ENCODE measurements around the gene RRP9.
A peak's percentile ranks its signal among the peaks of the same experiment; 100 is the strongest.
"Not testable (repeated sequence)": the region's sequence is repeated elsewhere in the genome, so short reads cannot be mapped to it uniquely, and the experiment has no call there.

The RRP9 gene, protein sequence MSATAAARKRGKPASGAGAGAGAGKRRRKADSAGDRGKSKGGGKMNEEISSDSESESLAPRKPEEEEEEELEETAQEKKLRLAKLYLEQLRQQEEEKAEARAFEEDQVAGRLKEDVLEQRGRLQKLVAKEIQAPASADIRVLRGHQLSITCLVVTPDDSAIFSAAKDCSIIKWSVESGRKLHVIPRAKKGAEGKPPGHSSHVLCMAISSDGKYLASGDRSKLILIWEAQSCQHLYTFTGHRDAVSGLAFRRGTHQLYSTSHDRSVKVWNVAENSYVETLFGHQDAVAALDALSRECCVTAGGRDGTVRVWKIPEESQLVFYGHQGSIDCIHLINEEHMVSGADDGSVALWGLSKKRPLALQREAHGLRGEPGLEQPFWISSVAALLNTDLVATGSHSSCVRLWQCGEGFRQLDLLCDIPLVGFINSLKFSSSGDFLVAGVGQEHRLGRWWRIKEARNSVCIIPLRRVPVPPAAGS

DNA sequence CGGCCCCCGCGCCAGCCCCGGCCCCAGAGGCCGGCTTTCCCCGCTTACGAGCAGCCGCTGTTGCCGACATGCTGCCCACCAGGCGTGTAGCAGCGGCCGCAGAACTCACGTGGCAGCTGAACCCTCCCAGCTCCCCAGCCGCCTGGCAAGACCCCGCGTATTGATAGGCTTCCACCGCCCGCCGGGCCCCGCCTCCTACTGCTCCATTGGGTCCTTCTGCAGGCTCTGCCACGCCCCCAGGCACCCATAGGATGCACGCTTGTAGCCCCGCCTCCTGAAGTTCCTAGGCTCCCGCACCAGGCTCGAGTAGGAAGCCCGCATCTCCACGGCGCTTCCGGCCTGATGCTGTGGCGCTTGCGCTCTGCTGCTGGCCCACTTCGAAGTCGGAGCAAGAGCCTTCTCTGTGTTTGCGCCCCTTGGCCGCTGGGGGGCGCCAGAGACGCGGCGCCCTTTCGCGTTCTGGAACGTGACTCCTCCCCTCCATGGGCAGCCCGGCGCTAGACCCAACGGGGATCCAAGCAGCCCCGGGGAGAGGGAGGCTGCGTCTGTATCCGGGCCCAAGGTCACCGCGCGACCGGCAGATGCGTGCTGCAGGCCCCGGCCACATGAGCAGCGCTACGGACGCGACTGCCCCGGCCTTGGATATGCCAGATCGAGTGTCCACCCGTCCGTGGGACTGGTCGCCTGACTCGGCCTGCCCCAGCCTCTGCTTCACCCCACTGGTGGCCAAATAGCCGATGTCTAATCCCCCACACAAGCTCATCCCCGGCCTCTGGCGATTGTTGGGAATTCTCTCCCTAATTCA lies at the start of gene RRP9, which contains the start of gene PARP3:
RRP9 (minus strand) TSS at position 107 of the 805 bp plus-strand sequence; CDS start at position 70, 37 bp downstream.
PARP3 (plus strand) TSS at position 566 of the 805 bp plus-strand sequence. CDS start 993 bp downstream, outside the sequence.
- peak; percentile 100 for DNase-seq (ENCODE audit: low spot score)

DNA sequence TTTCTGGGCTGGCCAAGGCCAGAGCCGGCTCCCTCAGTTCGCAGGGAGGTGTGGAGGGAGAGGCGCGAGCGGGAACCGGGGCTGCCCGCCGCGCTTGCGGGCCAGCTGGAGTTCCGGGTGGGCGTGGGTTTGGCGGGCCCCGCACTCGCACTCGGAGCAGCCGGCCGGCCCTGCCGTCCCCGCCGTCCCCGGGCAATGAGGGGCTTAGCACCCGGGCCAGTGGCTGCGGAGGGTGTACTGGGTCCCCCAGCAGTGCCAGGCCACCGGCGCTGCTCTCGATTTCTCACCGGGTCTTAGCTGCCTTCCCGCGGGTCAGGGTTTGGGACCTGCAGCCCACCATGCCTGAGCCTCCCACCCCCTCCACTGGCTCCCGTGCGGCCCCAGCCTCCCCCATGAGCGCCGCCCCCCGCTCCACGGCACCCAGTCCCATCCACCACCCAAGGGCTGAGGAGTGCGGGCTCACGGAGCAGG lies 48.8 kb upstream of the RRP9 start:
- DNase-seq (ENCODE audit: low spot score): not testable (repeated sequence)

DNA sequence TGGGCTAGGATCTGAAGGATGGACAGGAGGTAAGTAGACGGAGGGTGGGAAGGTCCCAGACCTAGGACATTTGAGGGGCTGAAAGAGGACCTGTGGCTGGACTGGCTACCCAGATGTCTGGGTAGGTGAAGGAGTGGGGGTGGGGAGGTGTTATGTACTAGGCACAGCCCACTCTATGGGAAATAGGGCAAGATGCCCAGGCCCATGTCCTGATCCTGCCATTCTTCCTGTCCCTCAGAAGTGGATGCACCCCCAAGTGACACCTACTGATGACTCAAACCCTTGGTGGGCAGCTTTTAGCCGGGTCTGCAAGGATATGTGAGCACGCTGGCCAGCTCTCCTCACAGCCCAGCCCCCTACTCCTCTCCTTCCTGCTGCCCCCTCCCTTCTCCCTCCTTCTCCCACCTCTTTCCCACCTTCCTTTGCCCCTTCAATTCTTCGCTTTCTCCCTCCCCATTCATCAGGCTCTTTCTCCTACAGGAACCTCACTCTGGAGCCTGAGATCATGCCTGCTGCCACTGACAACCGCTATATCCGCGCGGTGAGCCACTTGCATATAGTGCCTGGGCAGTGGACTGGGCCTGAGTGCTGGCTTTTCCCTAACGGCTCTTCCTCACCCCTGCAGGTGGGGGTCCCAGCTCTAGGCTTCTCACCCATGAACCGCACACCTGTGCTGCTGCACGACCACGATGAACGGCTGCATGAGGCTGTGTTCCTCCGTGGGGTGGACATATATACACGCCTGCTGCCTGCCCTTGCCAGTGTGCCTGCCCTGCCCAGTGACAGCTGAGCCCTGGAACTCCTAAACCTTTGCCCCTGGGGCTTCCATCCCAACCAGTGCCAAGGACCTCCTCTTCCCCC lies 46.8 kb upstream of the RRP9 start:
- DNase-seq (ENCODE audit: low spot score): no peak

DNA sequence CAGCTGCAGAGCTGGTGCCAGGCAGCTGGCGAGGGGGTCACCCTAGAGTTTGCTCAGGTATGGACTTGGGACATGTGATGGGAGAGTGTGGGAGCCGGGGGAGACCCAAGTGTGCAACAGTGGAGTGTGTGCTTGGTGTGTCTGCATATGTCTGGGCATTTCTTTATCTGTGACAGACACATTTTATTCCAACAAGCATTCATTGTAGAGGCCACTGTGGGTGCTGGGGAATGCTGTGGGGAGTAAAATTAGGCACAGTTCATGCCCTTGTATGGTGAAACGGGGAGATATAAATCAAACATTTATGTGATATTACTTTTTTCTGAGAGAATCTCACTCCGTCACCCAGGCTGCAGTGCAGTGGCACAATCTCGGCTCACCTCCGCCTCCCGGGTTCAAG lies 45.9 kb upstream of the RRP9 start:
- no peak for DNase-seq (ENCODE audit: low spot score)

DNA sequence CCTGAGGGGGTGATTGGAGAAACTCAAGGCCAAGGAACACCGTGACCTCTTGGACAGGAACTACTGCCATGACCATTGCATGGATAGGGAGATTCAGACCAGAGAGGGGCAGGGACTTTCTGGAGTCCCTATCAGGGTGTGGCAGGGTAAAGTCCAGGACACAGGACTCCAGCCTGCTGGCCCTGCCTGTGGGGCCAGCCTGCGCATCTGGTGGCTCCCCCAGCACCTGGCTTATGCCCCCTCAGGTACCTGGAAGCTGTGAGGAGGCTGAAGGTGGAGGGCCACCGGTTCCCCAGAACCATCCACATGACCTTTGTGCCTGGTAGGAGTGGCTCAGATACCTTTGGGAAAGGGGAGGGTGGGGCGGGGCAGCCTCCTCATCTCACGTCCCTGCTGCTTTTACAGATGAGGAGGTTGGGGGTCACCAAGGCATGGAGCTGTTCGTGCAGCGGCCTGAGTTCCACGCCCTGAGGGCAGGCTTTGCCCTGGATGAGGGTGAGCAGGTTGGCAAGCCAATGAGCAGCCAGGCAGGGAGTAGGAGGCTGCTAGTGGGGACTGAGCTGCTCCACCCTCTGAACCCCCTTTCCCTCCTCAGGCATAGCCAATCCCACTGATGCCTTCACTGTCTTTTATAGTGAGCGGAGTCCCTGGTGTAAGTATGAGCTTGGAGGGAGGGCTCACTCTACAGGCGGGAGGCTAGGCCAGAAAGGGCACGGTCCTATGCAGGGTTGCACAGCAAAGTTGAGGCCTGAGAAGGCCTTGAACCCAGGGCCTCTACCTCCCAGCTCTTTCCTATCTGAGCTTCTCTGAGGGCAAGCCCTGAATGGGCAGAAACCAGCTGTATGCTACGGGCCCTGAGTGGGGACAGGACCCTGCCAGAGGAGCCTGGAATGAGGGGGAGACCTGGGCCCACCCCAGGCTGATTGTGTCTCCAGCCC lies 44.6 kb upstream of the RRP9 start:
- no peak for DNase-seq (ENCODE audit: low spot score)

DNA sequence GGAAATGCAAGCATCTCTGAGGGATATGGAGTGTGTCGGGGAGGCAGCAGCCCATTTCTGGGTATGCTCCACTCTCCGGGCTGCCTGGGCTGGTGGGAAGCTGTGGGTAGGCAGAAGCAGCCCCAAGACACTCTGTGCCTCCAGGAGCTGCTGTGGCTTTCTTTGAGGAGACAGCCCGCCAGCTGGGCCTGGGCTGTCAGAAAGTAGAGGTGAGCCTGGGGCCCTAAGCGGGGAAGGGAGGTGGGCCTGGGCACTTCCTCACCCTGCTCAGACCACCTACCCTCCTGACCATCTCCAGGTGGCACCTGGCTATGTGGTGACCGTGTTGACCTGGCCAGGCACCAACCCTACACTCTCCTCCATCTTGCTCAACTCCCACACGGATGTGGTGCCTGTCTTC lies 43.4 kb upstream of the RRP9 start:
- DNase-seq (ENCODE audit: low spot score): no peak

DNA sequence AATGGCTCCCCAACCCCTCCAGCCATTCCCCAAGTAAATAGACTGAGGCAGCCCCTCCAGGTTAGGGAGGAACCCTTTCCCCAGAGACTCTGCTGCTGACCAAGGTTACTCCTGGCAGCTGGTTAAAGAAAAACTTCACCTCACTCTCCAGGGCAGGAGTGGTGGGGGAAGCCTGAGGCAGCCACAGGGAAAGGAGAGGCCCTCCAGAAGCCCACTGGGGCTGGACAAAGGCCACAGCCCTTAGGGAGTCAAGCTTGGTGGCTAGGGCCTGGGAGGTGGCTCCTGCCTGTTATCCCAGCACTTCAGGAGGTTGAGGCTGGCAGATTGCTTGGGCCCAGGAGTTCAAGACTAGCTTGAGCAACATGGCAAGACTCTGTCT lies 42.6 kb upstream of the RRP9 start:
- DNase-seq (ENCODE audit: low spot score): no peak

DNA sequence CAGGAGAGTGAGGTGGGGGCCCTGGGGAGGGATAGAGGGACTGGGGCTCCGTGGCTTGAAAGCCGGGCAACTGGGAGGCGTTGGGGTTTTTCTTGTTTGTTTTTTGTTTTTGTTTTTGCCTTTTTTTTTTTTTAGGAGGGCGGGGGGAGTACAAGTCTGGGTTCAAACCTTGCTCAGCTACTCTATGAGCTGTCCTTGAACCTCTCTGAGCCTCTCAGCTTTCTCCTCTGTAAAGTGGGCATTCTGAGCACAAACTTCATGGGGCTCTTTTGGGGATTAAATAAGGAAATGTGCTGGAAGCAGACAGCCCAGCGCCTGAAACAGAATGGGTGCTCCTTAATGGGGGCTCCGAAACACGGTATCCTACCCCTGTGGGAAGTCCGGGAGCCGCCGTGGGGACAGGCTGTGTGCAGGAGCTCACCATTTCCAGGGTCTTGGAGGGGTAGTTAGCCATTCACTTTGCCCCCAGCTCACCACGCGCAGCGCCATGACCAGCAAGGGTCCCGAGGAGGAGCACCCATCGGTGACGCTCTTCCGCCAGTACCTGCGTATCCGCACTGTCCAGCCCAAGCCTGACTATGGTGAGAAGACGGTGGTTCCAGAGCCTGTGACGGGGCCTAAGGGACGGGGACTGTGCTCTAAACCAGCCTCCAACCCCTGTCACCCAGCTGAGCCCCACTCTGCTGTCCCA lies 42.0 kb upstream of the RRP9 start:
- no peak for DNase-seq (ENCODE audit: low spot score)

DNA sequence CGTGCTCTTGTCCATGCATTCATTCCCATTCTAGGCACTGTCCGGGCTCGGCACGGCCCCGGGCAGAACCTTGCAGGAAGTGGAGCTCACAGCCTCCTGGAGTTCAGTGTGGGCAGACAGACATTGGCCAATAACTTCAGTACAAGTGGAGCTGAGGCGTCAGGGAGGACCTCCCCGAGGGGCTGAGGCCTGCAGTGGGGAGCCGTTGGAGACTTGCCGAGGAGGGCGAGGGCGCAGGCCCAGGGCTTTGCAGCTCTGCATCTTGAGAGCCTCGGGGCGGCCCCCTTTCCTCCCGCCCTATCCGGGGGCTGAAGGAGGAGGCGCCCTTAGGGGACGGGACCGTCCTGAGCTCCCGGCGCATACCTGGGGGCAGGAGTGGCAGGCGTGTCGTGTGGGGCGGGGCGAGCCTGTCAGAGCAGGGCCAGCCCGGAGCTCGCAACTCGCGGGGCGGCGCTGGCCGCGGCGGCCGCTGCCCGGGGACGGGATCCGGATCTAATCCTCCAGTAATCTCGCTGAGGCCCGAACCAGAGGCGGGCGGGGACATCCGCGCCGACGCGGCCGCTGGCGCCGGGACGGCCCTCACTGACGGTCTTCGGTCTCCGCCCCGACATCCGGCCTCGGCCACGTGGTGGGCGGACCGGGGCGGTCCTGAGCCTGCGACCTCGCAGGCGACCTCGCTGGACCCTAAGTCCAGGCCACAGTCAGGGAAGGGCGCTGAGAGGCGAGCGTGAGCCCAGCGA lies 41.3 kb upstream of the RRP9 start, which contains the start of gene ACY1:
ACY1 (plus strand) TSS at position 698 of the 740 bp plus-strand sequence. CDS start 530 bp downstream, outside the sequence.
- DNase-seq (ENCODE audit: low spot score): peak; percentile 68

DNA sequence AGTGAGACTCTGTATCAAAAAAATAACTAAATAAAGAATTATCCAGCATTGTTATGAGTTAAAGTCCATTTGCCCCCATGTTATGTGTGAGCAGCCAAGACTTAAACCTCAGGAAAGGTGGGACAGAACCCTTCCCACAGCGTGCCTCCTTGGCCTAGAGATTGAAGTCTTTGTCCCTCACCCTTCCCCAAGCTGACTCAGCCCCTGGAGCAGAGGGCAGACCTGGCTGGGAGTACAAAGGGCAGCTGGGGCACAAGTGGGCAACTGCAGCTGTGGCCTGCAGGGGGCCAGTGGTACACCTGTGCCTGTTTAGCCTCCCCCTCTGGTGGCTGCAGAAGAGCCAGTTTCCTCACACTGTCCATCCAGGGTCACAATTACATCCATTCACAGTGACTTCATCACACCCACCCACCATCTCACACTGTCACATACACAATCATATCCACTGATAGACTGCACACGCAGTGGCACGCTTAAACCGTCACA lies 40.7 kb upstream of the RRP9 start:
- no peak for DNase-seq (ENCODE audit: low spot score)

DNA sequence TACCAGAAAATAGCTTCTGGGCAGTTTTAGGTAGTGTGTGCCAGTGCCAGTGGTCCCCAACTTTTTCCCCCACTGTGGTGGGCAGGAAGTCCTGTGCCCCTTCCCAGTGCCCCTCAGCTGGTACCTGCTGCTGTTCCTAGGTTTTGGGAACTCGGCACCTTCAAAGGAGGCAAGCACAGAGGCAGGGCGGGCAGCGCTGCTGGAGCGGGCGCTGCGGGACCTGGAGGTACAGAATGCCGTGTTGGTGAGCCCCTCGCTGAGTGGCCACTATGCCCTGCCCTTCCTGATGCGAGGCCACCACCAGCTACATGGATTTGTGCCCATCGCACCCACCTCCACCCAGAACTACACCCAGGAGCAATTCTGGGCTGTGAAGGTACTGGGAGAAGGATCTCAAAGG lies 38.5 kb upstream of the RRP9 start:
- DNase-seq (ENCODE audit: low spot score): no peak

DNA sequence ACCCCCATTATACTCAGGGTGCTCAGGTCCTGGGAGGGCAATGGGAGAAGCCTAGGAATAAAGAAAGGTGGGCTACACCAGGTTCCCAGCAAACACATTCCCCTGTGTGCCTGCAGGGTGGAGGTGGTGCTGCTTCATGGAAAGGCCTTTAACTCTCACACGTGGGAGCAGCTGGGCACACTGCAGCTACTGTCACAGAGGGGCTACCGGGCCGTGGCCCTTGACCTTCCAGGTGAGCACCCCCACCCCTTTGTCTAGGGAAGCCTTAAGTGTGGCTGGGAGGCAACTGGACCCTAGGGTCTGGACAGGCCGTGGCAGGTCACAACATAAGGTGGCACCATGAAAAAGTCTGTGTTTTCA lies 36.4 kb upstream of the RRP9 start:
- DNase-seq (ENCODE audit: low spot score): no peak

DNA sequence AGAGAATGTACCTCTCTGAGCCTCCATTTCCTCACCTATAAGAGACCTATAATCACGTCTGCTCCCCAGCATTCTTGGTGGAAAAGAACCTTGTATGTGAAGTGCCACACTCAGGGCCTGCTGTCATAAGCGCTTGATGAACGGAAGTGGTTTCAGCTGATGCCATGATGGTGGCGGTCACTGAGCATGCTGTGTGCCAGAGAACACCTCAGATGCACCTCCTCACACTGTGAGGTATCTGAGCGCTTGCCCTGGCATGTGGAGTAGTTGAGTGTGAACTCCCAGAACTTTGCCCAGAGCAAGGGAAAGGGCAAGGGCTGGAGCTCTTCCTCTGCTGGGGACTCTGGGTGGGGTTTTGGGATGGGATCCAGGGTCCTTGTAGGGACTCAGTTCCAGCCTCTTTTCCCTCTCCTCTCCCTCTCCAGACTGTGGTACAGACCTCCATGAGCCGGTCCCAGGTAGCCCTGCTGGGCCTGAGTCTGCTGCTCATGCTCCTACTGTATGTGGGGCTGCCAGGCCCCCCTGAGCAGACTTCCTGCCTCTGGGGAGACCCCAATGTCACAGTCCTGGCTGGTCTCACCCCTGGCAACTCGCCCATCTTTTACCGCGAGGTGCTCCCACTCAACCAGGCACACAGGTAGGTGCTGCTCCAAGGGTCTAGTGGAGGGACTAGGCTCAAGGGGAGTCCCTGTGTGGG lies 35.9 kb upstream of the RRP9 start:
- no peak for DNase-seq (ENCODE audit: low spot score)

DNA sequence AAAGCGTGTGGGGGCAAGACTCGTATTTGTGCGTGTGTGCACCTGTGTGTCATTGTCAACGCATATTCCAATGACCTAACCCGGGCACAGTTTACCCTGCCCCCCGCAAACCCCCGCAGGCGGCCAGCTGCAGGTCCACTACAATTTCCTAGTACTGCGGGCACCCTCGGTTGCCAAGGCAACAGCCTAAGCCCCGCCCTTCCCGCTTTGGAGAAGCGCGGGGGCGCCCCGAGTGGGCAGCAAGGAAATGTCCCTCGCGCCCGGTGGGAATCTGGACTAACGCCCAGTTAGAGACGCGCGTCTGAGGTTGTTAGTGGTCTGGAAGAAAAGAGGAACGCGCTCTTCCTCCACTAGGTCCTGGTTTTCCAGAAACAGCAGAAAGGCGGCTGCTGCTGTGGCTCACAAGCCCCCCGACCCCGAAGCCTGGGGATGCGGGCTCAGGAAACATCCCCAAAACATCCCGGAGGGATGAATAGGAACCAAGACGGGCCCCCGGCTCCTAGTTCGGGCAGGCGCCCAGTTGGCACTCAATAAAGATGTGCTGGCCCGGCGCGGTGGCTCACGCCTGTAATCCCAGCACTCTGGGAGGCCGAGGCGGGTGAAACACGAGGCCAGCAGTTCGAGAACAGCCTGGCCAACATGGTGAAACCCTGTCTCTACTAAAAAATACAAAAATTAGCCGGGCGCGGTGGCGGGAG lies 34.3 kb upstream of the RRP9 start:
- peak; percentile 28 for DNase-seq (ENCODE audit: low spot score)

DNA sequence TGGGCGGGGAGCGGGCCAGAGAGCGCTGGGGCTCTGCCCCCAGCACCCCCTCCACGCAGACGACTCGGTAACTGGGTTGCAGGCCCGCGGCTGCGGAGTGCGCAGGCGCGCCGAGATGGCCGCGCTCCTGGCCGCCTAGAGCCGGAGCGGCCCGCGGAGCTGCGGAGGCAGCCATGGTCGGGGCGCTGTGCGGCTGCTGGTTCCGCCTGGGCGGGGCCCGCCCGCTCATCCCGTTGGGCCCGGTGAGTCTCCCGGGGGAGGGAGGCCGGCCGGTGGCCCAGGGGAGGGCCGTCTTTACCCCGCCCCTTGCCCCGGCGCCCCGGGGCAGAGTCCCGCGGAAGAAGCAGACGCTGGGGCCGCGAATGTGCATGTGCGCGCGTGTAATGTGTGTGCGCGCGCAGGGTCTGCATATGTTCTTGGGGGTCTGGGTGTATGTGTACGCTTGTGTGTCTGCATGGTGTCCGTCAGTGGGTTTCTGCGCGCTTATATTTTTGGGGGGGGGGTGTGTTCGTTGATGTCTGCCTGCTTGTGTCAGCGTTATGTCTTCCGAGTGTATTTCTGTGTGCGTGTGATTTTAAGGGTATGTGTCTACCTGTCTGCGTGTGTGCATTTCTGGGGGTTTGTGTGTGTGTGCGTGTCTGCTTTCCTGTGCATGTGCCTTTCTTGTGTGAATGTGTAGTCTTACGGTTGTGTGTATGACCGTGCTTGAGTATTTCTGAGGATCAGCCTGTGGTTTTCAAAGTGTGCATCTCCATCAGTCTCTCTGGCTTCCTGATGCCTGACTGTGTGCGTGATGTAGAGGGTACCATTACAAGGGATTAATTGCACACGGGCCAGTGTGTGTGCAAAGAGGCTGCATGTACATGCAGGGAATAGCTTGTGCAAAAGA lies 33.5 kb upstream of the RRP9 start, which contains the start of gene ABHD14A:
ABHD14A (plus strand) TSS at position 102 of the 889 bp plus-strand sequence; CDS start at position 174, 72 bp downstream.
- peak; percentile 59 for DNase-seq (ENCODE audit: low spot score)

DNA sequence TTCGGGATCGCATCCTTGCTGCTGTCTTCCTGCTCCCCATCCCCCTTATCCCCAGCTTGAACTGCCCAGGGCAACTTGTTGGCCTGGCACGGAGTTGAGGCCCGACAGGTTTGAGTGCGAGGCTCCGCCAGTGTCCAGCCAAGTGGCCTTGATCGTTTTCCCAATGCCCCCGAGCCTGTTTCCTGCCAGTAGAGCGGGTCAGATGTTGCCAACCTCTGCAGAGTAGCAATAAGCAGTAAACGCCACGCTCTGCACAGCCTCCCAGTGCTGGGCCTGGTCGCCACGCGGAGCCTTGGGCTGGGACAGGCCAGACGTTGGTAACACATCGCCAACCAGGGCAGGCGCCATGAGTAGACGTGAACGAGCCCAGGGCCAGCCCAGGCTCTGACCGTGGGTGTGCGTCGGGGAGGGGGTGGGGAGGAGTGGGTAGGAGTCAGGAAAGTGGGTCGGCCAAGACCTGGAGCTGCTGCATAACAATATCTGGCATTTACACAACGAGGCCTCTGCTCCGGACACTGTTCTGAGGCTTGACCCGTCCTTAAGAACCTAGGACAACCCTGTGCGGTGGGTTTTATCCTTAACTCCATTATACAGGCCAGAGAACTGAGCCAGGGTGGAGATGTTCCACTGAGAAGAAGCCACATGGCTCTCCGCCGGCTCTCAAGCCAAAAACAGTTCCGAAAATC lies 32.7 kb upstream of the RRP9 start:
- no peak for DNase-seq (ENCODE audit: low spot score)

Data from kidney capillary endothelial cell (primary cell).